ENCODE results near the gene COX14.

DNA sequence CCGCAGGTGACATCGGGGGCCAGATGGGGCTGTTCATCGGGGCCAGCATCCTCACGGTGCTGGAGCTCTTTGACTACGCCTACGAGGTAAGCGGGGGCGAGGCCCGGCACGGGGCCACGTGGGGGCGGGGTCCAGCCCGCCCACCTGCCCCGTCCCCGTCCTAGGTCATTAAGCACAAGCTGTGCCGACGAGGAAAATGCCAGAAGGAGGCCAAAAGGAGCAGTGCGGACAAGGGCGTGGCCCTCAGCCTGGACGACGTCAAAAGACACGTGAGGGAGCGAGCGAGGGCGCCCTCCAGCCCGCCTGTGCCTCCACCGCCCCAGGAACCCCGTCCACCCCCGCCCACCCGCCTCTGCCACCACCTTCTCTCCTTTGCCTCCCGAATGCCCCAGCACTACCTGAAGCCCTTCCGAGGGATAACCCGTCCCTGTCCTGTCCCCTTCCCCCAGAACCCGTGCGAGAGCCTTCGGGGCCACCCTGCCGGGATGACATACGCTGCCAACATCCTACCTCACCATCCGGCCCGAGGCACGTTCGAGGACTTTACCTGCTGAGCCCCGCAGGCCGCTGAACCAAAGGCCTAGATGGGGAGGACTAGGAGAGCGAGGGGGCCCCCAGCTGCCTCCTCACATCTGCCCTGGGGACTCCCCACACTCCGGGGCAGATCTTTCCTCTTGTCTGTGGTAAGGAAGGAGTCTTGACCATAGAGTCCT is 30.8 kb upstream of the COX14 start:
- TF ChIP-seq SIN3A (IDR thresholded peaks at IDR 0.05; ENCODE audit: borderline replicate concordance, insufficient read depth, low read depth, low read length) (no peak), POLR2AphosphoS5 (IDR thresholded peaks at IDR 0.05; ENCODE audit: low read depth, low read length) (no peak), TCF7L2 (IDR thresholded peaks at IDR 0.05; ENCODE audit: low read depth, low read length) (no peak)
- TF ChIP-seq, protein P1, sequence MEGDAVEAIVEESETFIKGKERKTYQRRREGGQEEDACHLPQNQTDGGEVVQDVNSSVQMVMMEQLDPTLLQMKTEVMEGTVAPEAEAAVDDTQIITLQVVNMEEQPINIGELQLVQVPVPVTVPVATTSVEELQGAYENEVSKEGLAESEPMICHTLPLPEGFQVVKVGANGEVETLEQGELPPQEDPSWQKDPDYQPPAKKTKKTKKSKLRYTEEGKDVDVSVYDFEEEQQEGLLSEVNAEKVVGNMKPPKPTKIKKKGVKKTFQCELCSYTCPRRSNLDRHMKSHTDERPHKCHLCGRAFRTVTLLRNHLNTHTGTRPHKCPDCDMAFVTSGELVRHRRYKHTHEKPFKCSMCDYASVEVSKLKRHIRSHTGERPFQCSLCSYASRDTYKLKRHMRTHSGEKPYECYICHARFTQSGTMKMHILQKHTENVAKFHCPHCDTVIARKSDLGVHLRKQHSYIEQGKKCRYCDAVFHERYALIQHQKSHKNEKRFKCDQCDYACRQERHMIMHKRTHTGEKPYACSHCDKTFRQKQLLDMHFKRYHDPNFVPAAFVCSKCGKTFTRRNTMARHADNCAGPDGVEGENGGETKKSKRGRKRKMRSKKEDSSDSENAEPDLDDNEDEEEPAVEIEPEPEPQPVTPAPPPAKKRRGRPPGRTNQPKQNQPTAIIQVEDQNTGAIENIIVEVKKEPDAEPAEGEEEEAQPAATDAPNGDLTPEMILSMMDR (IDR thresholded peaks at IDR 0.05): no peak
- TF ChIP-seq, protein P2, sequence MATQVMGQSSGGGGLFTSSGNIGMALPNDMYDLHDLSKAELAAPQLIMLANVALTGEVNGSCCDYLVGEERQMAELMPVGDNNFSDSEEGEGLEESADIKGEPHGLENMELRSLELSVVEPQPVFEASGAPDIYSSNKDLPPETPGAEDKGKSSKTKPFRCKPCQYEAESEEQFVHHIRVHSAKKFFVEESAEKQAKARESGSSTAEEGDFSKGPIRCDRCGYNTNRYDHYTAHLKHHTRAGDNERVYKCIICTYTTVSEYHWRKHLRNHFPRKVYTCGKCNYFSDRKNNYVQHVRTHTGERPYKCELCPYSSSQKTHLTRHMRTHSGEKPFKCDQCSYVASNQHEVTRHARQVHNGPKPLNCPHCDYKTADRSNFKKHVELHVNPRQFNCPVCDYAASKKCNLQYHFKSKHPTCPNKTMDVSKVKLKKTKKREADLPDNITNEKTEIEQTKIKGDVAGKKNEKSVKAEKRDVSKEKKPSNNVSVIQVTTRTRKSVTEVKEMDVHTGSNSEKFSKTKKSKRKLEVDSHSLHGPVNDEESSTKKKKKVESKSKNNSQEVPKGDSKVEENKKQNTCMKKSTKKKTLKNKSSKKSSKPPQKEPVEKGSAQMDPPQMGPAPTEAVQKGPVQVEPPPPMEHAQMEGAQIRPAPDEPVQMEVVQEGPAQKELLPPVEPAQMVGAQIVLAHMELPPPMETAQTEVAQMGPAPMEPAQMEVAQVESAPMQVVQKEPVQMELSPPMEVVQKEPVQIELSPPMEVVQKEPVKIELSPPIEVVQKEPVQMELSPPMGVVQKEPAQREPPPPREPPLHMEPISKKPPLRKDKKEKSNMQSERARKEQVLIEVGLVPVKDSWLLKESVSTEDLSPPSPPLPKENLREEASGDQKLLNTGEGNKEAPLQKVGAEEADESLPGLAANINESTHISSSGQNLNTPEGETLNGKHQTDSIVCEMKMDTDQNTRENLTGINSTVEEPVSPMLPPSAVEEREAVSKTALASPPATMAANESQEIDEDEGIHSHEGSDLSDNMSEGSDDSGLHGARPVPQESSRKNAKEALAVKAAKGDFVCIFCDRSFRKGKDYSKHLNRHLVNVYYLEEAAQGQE (IDR thresholded peaks at IDR 0.05; ENCODE audit: insufficient read depth in 1 of 2, low read depth in 2 of 2, low read length in 1 of 2): no peak
